Epithelial cell of prostate (primary cell): ENCODE measurements around the gene CEMIP.

Experiments used
- DNase-seq: peaks from one replicate; pipeline ENCODE4 v3.0.0-alpha.2; 2011; ENCODE audit warnings: low read depth, low spot score
- H3K27ac ChIP-seq: fragments of 450-650 bp; 2 replicates; pipeline ENCODE4 v1.5.1; 2017; ENCODE audit warnings: mild to moderate bottlenecking

The CEMIP gene

DNA sequence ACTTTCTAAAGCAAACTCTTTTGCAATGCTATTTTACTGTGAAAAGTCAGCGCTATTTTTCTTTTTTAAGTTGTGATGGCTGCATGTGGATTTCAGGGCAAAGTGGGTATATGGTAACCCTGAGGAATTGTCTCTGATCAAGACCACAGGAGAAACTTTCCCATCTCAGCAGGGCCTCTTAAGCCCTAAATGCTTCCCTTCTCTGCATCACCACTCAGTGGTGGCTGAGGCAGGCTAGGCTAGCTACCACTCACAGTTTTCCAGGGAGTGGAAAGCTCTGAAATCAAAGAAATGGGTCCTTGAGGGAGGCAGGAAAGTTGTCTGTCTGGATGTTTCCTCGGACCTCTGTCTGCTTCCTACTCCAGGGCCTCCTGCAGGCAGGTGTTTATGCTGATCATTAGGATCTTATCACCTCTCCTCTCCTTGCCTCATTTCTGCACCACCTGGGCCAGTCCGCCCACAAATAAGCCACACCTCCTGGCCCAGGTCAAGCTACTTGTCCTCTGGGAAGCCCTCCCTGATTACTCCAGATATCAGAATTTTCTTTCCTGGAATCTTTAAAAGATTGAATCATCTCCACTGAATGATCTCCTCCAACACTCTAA, 37.0 kb downstream of the CEMIP start:
- DNase-seq, result no peak
- no peak overlapping the region for H3K27ac ChIP-seq

DNA sequence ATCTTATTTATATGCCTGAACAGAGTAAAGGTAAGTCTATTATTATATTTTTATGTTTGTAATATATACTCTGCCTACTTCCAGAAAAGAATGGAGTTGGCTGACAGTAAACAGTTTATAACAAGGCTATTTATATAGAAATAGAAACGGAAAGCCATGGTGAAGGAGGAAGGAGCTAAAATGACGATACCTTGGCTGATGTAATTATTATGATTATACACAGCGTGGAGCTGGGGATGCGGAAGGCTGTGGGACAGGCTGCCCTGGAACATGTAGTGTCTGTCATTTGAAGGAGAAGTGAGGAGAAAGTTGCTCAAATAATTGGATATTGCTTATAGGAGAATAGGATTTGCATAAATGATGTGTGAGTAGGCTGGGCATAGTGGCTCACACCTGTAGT, 37.8 kb downstream of the CEMIP start:
- no peak for DNase-seq
- no peak overlapping the region for H3K27ac ChIP-seq

GRCh38 chr15:80817901-80818300, 38.7 kb downstream of the CEMIP start:
- no peak overlapping the region for H3K27ac ChIP-seq
- DNase-seq, result no peak

DNA sequence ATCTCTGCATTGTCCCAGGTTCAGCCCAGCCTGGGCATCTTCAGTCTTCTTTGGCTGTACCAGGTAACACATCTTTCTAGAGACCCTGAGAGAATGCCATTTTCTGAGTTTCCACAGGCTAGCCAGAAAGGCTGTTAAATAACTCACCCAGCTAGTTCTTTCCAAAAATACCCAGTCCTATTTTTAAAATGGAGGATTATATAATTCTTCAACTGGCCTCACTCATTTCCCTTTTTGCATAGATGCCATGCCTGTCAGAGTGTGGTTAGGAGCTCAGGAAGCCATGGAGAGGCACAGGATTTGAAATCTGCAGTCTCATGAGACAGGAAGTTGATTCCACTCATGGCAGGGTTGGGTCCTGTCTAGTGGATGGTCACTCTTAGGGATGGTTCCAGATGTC, 39.8 kb downstream of the CEMIP start:
- no peak for DNase-seq
- no peak overlapping the region for H3K27ac ChIP-seq

DNA sequence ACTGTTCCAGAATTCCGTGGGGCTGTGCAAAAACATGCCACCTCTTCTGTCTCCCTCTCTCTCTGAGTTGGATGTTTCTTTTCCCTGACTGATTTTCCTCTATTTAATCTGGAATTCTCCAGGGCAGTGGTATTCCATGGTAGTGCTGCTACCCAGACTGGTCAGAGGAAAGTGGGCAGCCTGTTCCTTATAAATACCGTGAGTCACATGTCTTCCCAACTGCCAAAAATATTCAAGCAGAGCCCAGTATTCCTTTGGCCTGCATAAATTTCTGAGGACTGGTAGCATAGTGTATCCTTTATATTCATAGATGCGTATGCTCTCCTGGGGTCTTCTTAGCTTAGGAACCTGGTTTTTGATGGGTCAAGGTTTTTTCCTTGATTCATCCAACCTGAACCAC, 40.9 kb downstream of the CEMIP start:
- DNase-seq, result no peak
- H3K27ac ChIP-seq, result no peak overlapping the region

DNA sequence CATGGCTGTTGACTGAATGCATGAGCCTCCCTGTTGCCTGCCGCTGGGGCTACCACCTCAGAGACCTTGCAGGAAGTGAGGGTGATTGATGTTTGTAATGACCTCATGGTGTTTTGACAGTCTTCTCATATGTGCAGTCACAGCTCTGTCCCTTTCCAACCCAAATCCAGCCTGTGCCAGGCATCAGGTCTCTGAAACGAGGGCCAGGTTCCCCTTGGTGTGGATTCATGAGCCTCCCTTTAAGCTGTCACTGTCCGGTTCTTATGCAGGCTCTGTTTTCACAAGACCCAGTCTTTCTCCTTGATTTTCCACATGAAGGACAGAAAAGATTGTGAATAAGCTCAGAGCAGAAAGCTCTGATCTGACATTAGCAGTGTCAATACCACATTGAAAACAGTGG, 43.1 kb downstream of the CEMIP start:
- no peak for DNase-seq
- H3K27ac ChIP-seq, result no peak overlapping the region

- H3K27ac ChIP-seq, result no peak overlapping the region
- no peak for DNase-seq
Measured at GRCh38 chr15:80822676-80823075, 43.5 kb downstream of the CEMIP start.

DNA sequence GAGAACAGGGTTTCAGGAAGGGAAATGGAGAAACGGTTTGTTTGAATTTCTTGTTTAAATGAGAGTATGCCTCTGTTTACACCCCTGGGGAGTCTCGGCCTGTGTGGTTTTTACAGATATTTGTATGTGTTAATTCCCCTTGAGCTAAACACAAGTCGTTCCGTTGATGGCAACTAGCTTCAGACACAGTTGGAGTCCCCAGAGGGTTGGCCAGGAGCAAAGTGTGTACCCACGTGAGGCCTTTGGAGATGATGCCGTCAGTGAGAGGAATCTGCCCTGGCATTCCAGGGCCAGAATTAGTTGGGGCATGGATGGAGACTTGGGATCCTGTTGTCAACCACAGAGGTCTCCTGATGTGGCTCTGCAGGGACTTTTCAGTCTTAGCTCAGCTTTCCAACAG, 44.0 kb downstream of the CEMIP start:
- no peak for DNase-seq
- no peak overlapping the region for H3K27ac ChIP-seq

DNA sequence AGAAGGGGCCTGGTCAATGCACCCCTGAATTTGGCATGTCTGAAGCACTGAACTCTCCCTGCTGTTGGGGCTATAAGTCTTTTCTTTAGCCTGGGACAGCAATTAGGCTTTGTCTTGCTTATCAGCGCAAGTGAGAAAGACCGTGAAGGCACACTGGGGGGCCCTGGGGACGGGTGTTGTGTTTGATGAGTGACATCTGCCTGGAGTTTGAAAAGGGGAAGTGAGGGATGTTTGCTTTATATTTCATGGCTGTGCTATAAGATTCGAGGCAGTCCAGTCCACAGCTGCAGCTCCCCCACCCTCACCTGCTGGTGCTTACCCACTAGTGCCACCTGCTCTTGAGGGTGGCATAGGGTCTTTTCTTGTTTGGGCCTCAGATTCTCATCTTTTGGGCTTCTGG, 44.8 kb downstream of the CEMIP start:
- no peak for DNase-seq
- no peak overlapping the region for H3K27ac ChIP-seq

- DNase-seq, result no peak
- H3K27ac ChIP-seq, result no peak overlapping the region
Measured at GRCh38 chr15:80825361-80826030, 46.3 kb downstream of the CEMIP start.

DNA sequence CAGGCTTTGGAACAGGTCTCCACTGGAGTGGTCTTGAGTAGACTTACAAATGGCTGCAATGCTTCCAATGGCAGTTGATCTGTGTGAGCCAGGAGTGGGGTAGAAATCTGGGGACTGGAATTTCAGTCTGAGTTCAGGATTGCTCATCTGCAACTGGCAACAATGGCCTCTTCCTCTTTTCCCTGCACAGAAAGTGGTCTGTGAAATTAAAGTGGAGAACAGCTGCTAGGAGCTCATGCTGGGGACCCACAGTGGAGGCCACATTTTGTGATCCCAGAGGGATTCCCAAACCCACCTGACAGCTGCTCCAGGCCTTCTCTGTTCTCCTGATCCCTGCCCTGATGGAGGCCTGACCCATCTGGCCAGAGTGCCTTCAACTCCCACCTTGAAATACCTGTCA, 49.6 kb downstream of the CEMIP start:
- no peak for DNase-seq
- no peak overlapping the region for H3K27ac ChIP-seq

GRCh38 chr15:80830677-80831076, 51.5 kb downstream of the CEMIP start:
- no peak overlapping the region for H3K27ac ChIP-seq
- DNase-seq, result no peak

DNA sequence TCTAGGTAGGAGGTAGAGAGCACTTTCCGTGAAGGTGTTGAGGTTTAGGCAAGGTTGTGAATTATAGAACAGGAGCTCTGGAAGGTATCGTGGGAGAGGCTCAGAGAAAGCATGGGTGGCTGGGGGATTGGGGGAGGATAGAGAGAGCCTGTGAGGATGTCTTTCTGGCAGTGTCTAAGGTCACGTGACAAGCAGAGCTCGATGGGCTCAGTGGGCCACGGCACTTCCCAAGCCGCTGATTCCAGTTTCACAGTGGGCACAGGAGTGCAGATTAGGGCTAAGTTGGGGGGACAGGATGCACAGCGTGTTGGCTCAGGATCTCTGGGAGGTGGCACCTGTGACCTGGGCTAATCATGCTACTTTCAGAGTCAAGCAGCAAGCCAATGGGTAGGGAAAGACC, 52.0 kb downstream of the CEMIP start:
- DNase-seq, result no peak

GRCh38 chr15:80831606-80832224, 52.5 kb downstream of the CEMIP start:
- H3K27ac ChIP-seq, result no peak overlapping the region
- DNase-seq, result no peak

More for the DNA sequence above, 52.0 kb downstream of the CEMIP start:
- no peak overlapping the region for H3K27ac ChIP-seq

DNA sequence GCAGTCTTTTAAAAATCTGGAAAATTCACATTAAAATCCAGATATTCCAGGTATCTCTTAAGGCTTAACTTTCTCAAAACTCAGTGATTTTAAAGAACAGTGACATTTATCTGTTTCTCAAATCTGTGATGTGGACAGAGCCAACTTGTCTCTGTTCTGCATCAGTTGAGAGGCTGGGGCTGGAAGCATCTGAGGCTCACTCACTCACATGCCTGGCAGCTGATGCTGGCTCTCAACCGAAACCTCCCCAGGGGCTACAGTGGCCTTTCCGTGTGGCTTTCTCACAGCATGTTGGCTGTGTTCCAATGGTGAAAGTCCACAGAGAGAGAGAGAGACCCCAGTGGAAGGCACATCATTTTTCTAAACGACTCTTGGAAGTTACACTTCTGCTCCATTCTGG, 53.5 kb downstream of the CEMIP start:
- no peak for DNase-seq
- no peak overlapping the region for H3K27ac ChIP-seq

DNA sequence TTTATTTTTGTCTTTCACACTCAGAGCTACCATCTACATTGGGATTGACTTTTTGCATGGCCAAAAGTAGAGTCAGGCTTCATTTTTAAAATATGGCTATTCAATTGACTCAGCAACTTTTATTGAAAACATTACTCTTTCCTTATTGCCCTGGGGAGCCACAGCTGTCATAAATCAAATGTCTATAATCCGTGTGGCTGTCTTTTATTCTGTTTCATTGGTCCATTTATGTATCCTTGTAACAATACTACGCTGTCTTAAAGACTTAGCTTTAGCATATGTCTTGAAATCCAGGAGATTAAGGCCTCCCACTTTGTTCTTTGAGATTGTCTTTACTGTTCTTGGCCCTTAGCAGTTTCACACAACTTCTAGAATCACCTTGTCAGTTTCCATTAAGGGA, 55.2 kb downstream of the CEMIP start:
- H3K27ac ChIP-seq, result no peak overlapping the region
- no peak for DNase-seq

- no peak for DNase-seq
- no peak overlapping the region for H3K27ac ChIP-seq
Measured at GRCh38 chr15:80834906-80835305, 55.7 kb downstream of the CEMIP start.

GRCh38 chr15:80835336-80835735, 56.2 kb downstream of the CEMIP start:
- DNase-seq, result no peak
- no peak overlapping the region for H3K27ac ChIP-seq

- H3K27ac ChIP-seq, result no peak overlapping the region
- DNase-seq, result no peak
Measured at GRCh38 chr15:80836223-80836622, 57.1 kb downstream of the CEMIP start.

DNA sequence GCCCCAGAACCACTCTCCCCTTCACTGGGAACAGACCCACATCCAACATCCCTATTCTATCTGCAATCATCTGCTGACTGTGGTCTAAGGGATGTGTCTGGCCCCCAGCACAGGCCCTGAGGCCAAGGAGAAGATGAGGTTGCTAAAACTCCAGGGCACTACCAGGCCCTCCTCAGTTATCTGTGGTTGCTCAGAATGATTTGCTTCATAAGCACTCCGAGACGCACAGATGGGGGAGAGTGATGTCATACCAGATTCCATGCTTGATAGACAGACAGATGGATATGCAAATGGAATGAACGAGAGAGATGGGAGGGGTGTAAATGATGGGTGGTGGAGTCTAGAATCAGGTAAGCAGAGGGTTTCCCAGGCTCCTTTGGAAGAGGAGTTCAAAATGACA, 57.8 kb downstream of the CEMIP start:
- no peak overlapping the region for H3K27ac ChIP-seq
- no peak for DNase-seq

DNA sequence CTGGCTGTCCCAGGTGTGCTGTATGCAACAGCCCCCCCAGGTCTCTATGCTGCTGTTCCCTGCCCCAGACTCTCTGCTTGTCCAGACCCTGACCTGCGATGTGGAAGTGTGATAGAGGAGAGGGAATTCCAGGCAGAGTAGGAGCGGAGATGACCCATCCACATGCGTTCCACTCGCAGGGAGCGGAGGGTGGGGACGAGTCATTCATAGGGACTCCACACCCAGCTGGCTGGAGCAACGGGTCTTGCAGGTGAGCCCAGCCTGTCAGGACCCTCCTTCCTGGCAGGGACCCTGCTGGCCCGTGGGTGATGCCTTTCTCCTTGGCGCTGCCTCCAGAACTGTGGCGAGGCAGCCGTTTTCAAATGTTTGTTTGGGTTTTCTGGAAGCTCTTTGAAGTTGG, 58.8 kb downstream of the CEMIP start:
- no peak overlapping the region for H3K27ac ChIP-seq
- DNase-seq, result no peak

GRCh38 chr15:80838666-80839065, 59.5 kb downstream of the CEMIP start:
- no peak for DNase-seq
- H3K27ac ChIP-seq, result no peak overlapping the region
